ENCODE data around the gene HIPK2. TPM values are rescaled to one million over a fixed set of nuclear protein-coding genes. Genes with fewer than 3 reads are reported as not detected.

HIPK2 gene
- total RNA-seq, 1 experiment from 2014 or later: 35.2 TPM

GRCh38 chr7:139782932-139783331, 5.1 kb upstream of the HIPK2 start:
- no peak overlapping the region for H2AFZ ChIP-seq
- no peak overlapping the region for H3K4me2 ChIP-seq
- ChIA-PET POLR2A (ENCODE audit: unreplicated experiment) (interaction anchor here (0.6 kb wide), 1 partner anchor 147 kb away, joined by 13 read pairs; no protein-coding TSS in a partner anchor), CTCF (no interaction called here)
- no peaks in the 10 kb centered on the region for H3K36me3 ChIP-seq (ENCODE audit: low read depth)
- H4K20me1 ChIP-seq (ENCODE audit: insufficient read depth): no peaks in the 10 kb centered on the region
- no peak overlapping the region for H3K27ac ChIP-seq
- BruUV-seq (replicated peaks): no TSS peak
- H3K27me3 ChIP-seq (ENCODE audit: insufficient read depth, low read depth): no peaks in the 10 kb centered on the region
- DNase-seq: no peak
- peaks cover 7% of the 10 kb centered on the region; the same call in 1 of the 2 replicates for H3F3A ChIP-seq (ENCODE audit: insufficient read depth, low read depth)
- H3K9me3 ChIP-seq (ENCODE audit: insufficient read depth, low read depth): no peaks in the 10 kb centered on the region
- H3K9me2 ChIP-seq (ENCODE audit: insufficient read depth): no peaks in the 10 kb centered on the region
- no peak for TF ChIP-seq CTCF (conservative IDR thresholded peaks at IDR 0.05)
- TF ChIP-seq EZH2 (IDR thresholded peaks at IDR 0.05; ENCODE audit: low read depth): no peak
- H3K4me3 ChIP-seq: no peak overlapping the region
- intact Hi-C loops (cut with micrococcal nuclease; ENCODE audit: unreplicated experiment): no loop called here
- peaks cover 19% of the 10 kb centered on the region for H3K4me1 ChIP-seq (replicated peaks; ENCODE audit: insufficient read depth)
- no peaks in the 10 kb centered on the region for H3K79me2 ChIP-seq (ENCODE audit: low read depth)

DNA sequence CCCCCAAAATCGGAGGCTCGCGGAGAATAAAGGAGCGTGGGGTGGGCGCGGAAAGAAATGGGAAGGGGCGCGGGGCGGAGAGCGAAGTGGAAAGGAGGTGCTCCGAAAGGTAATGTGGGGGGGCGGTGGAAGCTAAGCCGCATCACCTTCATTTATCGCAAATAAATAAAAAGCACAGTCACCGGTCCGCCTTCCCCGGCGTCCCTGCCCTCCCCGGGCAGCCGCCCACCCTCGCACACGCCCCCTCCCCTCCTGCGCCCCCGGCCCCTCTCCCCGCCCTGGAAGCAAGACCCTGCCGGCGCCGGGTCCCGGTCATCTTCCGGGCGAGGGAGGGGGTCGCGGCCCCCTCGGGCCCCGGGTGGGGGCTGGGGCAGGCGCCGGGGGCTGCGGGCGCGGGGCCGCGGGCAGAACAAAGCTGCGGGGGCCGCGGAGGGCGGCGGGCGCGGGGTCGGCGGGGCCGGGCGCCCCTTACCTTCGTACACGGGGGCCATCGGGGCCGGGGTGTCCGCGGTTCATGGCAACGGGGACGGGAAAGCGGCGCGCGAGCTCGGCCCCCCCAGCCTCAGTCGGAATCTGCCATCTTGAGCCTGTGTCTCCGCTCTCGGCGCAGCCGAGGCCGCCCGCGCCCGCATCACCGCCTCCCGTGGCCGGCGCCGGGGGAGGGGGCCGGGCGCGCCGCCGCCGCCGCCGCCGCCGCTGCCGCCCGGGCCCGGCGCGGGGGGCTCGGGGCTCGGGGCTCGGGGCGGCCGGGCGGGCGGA, 486 bp downstream of the HIPK2 start:
- intact Hi-C loops (cut with micrococcal nuclease; ENCODE audit: unreplicated experiment): loop anchor here (1.0 to 10.0 kb wide), 4 partner anchors 115 to 547 kb away; partner anchors contain the start of gene KDM7A
- Histone ChIP-seq H3K27ac (peak overlapping the region; percentile 45), H2AFZ (peak overlapping the region; percentile 74), H3K9me2 (ENCODE audit: insufficient read depth) (no peaks in the 10 kb centered on the region), H3K27me3 (ENCODE audit: insufficient read depth, low read depth) (no peaks in the 10 kb centered on the region), H3F3A (ENCODE audit: insufficient read depth, low read depth) (peaks cover 19% of the 10 kb centered on the region), H4K20me1 (ENCODE audit: insufficient read depth) (no peaks in the 10 kb centered on the region), H3K9me3 (ENCODE audit: insufficient read depth, low read depth) (no peaks in the 10 kb centered on the region), H3K4me1 (replicated peaks; ENCODE audit: insufficient read depth) (peaks cover 45% of the 10 kb centered on the region), H3K79me2 (ENCODE audit: low read depth) (peaks cover 45% of the 10 kb centered on the region), H3K36me3 (ENCODE audit: low read depth) (no peaks in the 10 kb centered on the region), H3K4me3 (peak overlapping the region; percentile 62), H3K4me2 (peak overlapping the region; percentile 98)
- no TSS peak for BruUV-seq (replicated peaks)
- POLR2A ChIA-PET (ENCODE audit: unreplicated experiment): no interaction called here
- TF ChIP-seq CTCF (conservative IDR thresholded peaks at IDR 0.05): no peak
- DNase-seq: peak in 1 of 2 experiments; percentile 9
- CTCF ChIA-PET: interaction anchor here (0.5 to 0.7 kb wide), 2 partner anchors 22 to 277 kb away, joined by 3 read pairs; no protein-coding TSS in a partner anchor

DNA sequence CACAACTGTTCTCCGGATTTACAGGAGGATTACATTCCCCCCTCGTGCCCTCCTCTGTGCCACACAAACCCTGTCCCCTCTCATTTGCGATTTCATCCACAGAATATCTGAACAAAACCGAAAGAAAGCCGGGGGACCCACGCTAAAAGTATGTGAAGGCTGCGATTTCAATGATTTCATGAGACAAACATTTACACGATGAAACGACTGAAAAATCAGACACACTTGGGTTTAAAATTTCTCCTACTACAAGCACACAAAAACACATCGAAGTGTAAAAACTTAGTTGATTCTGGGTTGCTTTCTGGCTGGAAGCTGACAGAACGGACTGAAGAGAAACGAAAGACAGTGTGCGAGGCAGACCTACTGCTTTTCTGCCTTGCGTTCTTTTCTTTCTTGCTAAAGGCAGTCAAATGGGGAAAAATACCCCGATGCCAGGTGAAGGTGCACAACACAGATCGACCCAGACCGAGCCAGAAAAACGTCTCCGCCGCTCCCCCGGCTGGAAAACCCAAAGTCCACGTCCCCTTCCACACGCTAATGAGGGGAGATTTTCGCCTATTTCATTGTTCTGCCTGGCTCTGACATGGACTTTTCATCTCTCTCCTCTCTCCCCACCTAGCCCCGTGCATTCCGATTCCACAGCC, 1.2 kb downstream of the HIPK2 start:
- peak; percentile 16 to 37 for DNase-seq
- Histone ChIP-seq H4K20me1 (ENCODE audit: insufficient read depth) (no peaks in the 10 kb centered on the region), H3K36me3 (ENCODE audit: low read depth) (no peaks in the 10 kb centered on the region), H3F3A (ENCODE audit: insufficient read depth, low read depth) (peaks cover 26% of the 10 kb centered on the region), H2AFZ (peak overlapping the region; percentile 74), H3K4me3 (peak overlapping the region; percentile 62), H3K9me2 (ENCODE audit: insufficient read depth) (no peaks in the 10 kb centered on the region), H3K79me2 (ENCODE audit: low read depth) (peaks cover 50% of the 10 kb centered on the region), H3K27ac (peak overlapping the region; percentile 45), H3K9me3 (ENCODE audit: insufficient read depth, low read depth) (no peaks in the 10 kb centered on the region), H3K4me1 (replicated peaks; ENCODE audit: insufficient read depth) (peaks cover 52% of the 10 kb centered on the region), H3K27me3 (ENCODE audit: insufficient read depth, low read depth) (no peaks in the 10 kb centered on the region), H3K4me2 (peak overlapping the region; percentile 98)
- POLR2A ChIA-PET (ENCODE audit: unreplicated experiment): no interaction called here
- CTCF ChIA-PET: interaction anchor here (0.7 kb wide), 1 partner anchor 218 kb away, joined by 3 read pairs; no protein-coding TSS in a partner anchor
- TF ChIP-seq EZH2 (IDR thresholded peaks at IDR 0.05; ENCODE audit: low read depth) (no peak), CTCF (conservative IDR thresholded peaks at IDR 0.05) (no peak)
- TSS peak; percentile 41 for BruUV-seq (replicated peaks)
- intact Hi-C loops (cut with micrococcal nuclease; ENCODE audit: unreplicated experiment): loop anchor here (1.0 to 10.0 kb wide), 6 partner anchors 114 to 548 kb away; partner anchors contain the start of gene KDM7A
